ENCODE results near the gene NGB. TPM values are rescaled to one million over a fixed set of nuclear protein-coding genes. Genes with fewer than 3 reads are reported as not detected.

Gene NGB
- total RNA-seq, 1 experiment from 2014 or later, result not detected

GRCh38 chr14:77279719-77280118 is 8.7 kb upstream of the NGB start:
- no peak overlapping the region for H3K27ac ChIP-seq (ENCODE audit: low read depth, low read length)
- no peaks in the 10 kb centered on the region for H3K27me3 ChIP-seq (ENCODE audit: insufficient read depth, low read length)
- H3K9me2 ChIP-seq (ENCODE audit: insufficient read depth), result no peaks in the 10 kb centered on the region
- ChIA-PET POLR2A (no interaction called here), RAD21 (ENCODE audit: low non-redundant PET in 1 of 2, low total read pairs in 2 of 2, uncharacterized antibody in 2 of 2, unreplicated experiment in 2 of 2) (no interaction called here), CTCF (no interaction called here)
- TF ChIP-seq RAD21 (IDR thresholded peaks at IDR 0.05; ENCODE audit: low read depth) (no peak), EZH2 (IDR thresholded peaks at IDR 0.05) (no peak), EGR1 (IDR thresholded peaks at IDR 0.05; ENCODE audit: low read depth) (no peak), ZBTB33 (IDR thresholded peaks at IDR 0.05; ENCODE audit: extremely low read depth, insufficient replicate concordance, low read length) (no peak), ELF1 (IDR thresholded peaks at IDR 0.05; ENCODE audit: borderline replicate concordance, low read depth) (no peak), EZH2phosphoT487 (IDR thresholded peaks at IDR 0.05; ENCODE audit: borderline replicate concordance) (no peak), TCF7L2 (IDR thresholded peaks at IDR 0.05; ENCODE audit: borderline replicate concordance, extremely low read depth, insufficient read depth, insufficient read length) (no peak), FOSL1 (IDR thresholded peaks at IDR 0.05; ENCODE audit: low read depth) (no peak), POLR2AphosphoS5 (IDR thresholded peaks at IDR 0.05; ENCODE audit: low read depth, low read length) (no peak), ZNF274 (IDR thresholded peaks at IDR 0.05; ENCODE audit: low read depth, low read length) (no peak), CTCF (IDR thresholded peaks at IDR 0.05 in 2 of 3, conservative IDR thresholded peaks at IDR 0.05 in 1 of 3; ENCODE audit: borderline replicate concordance in 1 of 3, insufficient read depth in 1 of 3, low read depth in 2 of 3, low read length in 2 of 3) (no peak), YY1 (IDR thresholded peaks at IDR 0.05; ENCODE audit: extremely low read depth, insufficient replicate concordance, low read depth, low read length) (no peak), REST (IDR thresholded peaks at IDR 0.05; ENCODE audit: low read depth) (no peak), CBX3 (IDR thresholded peaks at IDR 0.05; ENCODE audit: low read depth) (no peak), SRF (IDR thresholded peaks at IDR 0.05; ENCODE audit: low read depth) (no peak), SP1 (IDR thresholded peaks at IDR 0.05; ENCODE audit: low read depth) (no peak), ATF3 (IDR thresholded peaks at IDR 0.05) (no peak), ZFX (IDR thresholded peaks at IDR 0.05) (no peak), CEBPB (IDR thresholded peaks at IDR 0.05; ENCODE audit: low read depth) (no peak)
- no peak for ATAC-seq
- no peak overlapping the region for H3K4me3 ChIP-seq (replicated peaks in 1 of 2; ENCODE audit: low read depth in 1 of 2, low read length in 2 of 2)
- no peaks in the 10 kb centered on the region for H4K20me1 ChIP-seq (ENCODE audit: insufficient read depth)
- no peaks in the 10 kb centered on the region for H3K9me3 ChIP-seq (ENCODE audit: control insufficient read depth in 1 of 2, insufficient read depth in 1 of 2, low read depth in 1 of 2, low read length in 2 of 2)
- H3K36me3 ChIP-seq (ENCODE audit: control insufficient read depth in 1 of 2, insufficient read depth in 2 of 2, low read length in 2 of 2), result peaks cover 7% of the 10 kb centered on the region in 2 experiments; a peak in 3 of 4 replicates
- no peak for DNase-seq (ENCODE audit: low read depth, low spot score)
- H2AFZ ChIP-seq (ENCODE audit: low read depth, low read length, poor library complexity, severe bottlenecking), result no peak overlapping the region
- no peak overlapping the region for H3K4me2 ChIP-seq (ENCODE audit: low read length)
- no peaks in the 10 kb centered on the region for H3K4me1 ChIP-seq (ENCODE audit: control insufficient read depth in 1 of 2, insufficient read depth in 2 of 2, low read length in 2 of 2)
- H3K79me2 ChIP-seq (ENCODE audit: insufficient read depth, low read length), result no peaks in the 10 kb centered on the region
- no peak overlapping the region for H3K9ac ChIP-seq (ENCODE audit: low read length)
- BruUV-seq (replicated peaks), result no TSS peak
- intact Hi-C loops (cut with micrococcal nuclease), result no loop called here

Measured in HCT116 (cell line).